Measurements from ENCODE around the gene TRPM8. TPM values are rescaled to one million over a fixed set of nuclear protein-coding genes. Genes with fewer than 3 reads are reported as not detected.

The TRPM8 gene
- total and polyA plus RNA-seq, 2 experiments from 2014 or later, result 0.11 to 0.14 TPM

- no peak for TF ChIP-seq ZNF462 (CRISPR knock-in tag; IDR thresholded peaks at IDR 0.05)
- TF ChIP-seq ZNF114 (CRISPR knock-in tag; IDR thresholded peaks at IDR 0.05), result no peak
- no peak for TF ChIP-seq JUNB (IDR thresholded peaks at IDR 0.05; ENCODE audit: unreplicated experiment)
- TF ChIP-seq CREB1 (CRISPR knock-in tag; IDR thresholded peaks at IDR 0.05; ENCODE audit: low read depth), result no peak
- TF ChIP-seq CTCF (conservative IDR thresholded peaks at IDR 0.05; ENCODE audit: low read depth in 2 of 2), result no peak
- no peak for TF ChIP-seq EZH2 (IDR thresholded peaks at IDR 0.05; ENCODE audit: low read depth, unreplicated experiment)
These were observed 86.9 kb downstream of the TRPM8 start (continued) for GRCh38 chr2:234003972-234004617.

- TF ChIP-seq ZNF331 (CRISPR knock-in tag; IDR thresholded peaks at IDR 0.05; ENCODE audit: low read depth), result no peak
- no peaks in the 10 kb centered on the region for H3F3A ChIP-seq (replicated peaks; ENCODE audit: low read depth)
- no peak for DNase-seq (ENCODE audit: low spot score)
- no peak for ATAC-seq
- no peak overlapping the region for H2AFZ ChIP-seq
- Mint-ChIP-seq H3K36me3 (ENCODE audit: low read depth) (no peaks in the 10 kb centered on the region), H3K27me3 (ENCODE audit: insufficient read depth, low read depth, poor library complexity) (peaks cover 5% of the 10 kb centered on the region), H3K9me3 (no peaks in the 10 kb centered on the region), H3K4me3 (no peak overlapping the region), H3K27ac (no peak overlapping the region), H3K4me1 (peaks cover 12% of the 10 kb centered on the region; the same call in 1 of the 3 replicates)
- no peak overlapping the region for H3K4me3 ChIP-seq
- H3K27me3 ChIP-seq (ENCODE audit: insufficient read depth), result no peaks in the 10 kb centered on the region
- no peaks in the 10 kb centered on the region for H3K36me3 ChIP-seq (ENCODE audit: insufficient read depth)
- H3K9me2 ChIP-seq (ENCODE audit: insufficient read depth), result no peaks in the 10 kb centered on the region
- no peaks in the 10 kb centered on the region for H4K20me1 ChIP-seq (replicated peaks; ENCODE audit: insufficient read depth)
- H3K4me1 ChIP-seq (ENCODE audit: insufficient read depth), result peaks cover 8% of the 10 kb centered on the region; the same call in 1 of the 2 replicates
- no peak overlapping the region for H3K27ac ChIP-seq (ENCODE audit: low read depth)
- H3K79me2 ChIP-seq (replicated peaks; ENCODE audit: insufficient read depth), result no peaks in the 10 kb centered on the region
- H3K4me2 ChIP-seq, result no peak overlapping the region
These were observed 88.0 kb downstream of the TRPM8 start for GRCh38 chr2:234005126-234005525.

Data from GM23338 (cell line).